IgD-negative memory B cell (primary cell): ENCODE data around the gene GPR37L1. TPM values are rescaled to one million over a fixed set of nuclear protein-coding genes. Genes with fewer than 3 reads are reported as not detected.
A peak's percentile ranks its signal among the peaks of the same experiment; 100 is the strongest.
"Not testable (repeated sequence)": the region's sequence is repeated elsewhere in the genome, so short reads cannot be mapped to it uniquely, and the experiment has no call there.

Experiments
- H3K27ac Mint-ChIP-seq, 3 donors: one replicate each; pipeline ENCODE4 v1.8.0; 2020 to 2022; ENCODE audit warnings: mild to moderate bottlenecking in 3 of 3, mixed read lengths in 3 of 3, moderate library complexity in 1 of 3
- H3K27me3 Mint-ChIP-seq: one replicate; pipeline ENCODE4 v1.8.0; 2021; ENCODE audit warnings: mixed read lengths
- H3K36me3 Mint-ChIP-seq: one replicate; pipeline ENCODE4 v1.8.0; 2020; ENCODE audit warnings: mild to moderate bottlenecking, mixed read lengths
- H3K4me1 Mint-ChIP-seq, 3 donors: one replicate each; pipeline ENCODE4 v1.8.0; 2020 to 2022; ENCODE audit warnings: mixed read lengths in 3 of 3, mild to moderate bottlenecking in 1 of 3
- H3K4me3 Mint-ChIP-seq, 4 donors: one replicate each; pipeline ENCODE4 v1.8.0; 2020 to 2022; ENCODE audit warnings: mild to moderate bottlenecking in 4 of 4, mixed read lengths in 4 of 4, moderate library complexity in 3 of 4
- H3K9me3 Mint-ChIP-seq, 3 donors: one replicate each; pipeline ENCODE4 v1.8.0; 2020 to 2021; ENCODE audit warnings: mixed read lengths in 3 of 3, mild to moderate bottlenecking in 1 of 3
- polyA plus RNA-seq: library from polyadenylated mRNA; unstranded; fragments of 300-500 nt; fragmentation: Illumina TruSeq; gene quantifications from one replicate; pipeline ENCODE4 v1.2.3, GENCODE V29; 2021

GPR37L1 gene
- polyA plus RNA-seq, 1 donor from 2014 or later: 0.11 TPM

DNA sequence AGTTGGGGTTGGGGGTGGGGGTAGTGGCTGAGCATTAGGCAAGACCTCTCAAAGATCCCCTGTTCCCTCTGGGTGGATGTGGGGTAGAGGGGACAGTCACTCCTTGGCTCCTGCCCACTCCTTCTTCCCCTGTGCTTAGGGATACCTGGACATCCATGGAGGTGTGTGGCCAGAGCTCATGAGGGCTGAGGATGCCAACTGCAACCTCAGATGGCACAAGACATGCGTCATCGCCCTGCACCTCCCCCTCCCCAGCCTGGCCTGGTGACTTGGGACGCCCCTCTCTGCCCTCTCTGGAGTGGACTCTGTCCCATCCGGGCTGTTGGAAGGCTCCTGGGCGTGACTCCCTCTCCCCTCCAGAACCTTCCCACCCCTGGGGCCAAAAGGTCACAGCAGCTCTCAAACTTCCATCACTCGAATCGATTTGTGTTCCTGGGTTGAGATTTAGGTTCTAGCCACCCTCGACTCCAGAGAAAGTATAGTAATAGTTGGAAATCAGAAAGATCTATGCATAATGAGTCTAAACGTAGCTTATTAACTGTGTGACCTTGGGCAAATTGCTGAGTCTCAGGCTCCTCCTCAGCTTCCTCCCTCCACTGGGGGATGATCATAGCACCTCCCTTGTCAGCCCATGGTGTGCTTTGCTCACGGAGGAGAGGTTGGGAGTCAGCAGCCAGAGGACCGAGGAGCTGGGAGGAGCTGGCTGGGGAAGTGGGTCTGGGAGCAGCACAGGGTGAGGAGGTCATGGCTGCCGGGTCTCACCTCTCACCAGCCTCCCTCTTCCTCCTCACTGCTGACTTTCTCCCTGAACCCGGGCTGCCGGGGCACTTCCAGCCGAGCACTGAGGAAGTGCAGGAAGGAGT lies 39.9 kb downstream of the GPR37L1 start:
- Mint-ChIP-seq H3K4me3 (peak overlapping the region in 3 of 4 donors; percentile 92 to 96 (median 92)), H3K4me1 (peaks cover 47 to 60% (median 48%) of the 10 kb centered on the region in 3 donors), H3K9me3 (no peaks in the 10 kb centered on the region), H3K27me3 (peaks cover 1% of the 10 kb centered on the region), H3K27ac (peak overlapping the region in 2 of 3 donors; percentile 76 to 99), H3K36me3 (no peaks in the 10 kb centered on the region)

- Mint-ChIP-seq H3K27ac (peak overlapping the region in 2 of 3 donors; percentile 95 to 99), H3K36me3 (no peaks in the 10 kb centered on the region), H3K4me3 (peak overlapping the region in 3 of 4 donors; percentile 24 to 92 (median 81)), H3K9me3 (no peaks in the 10 kb centered on the region), H3K4me1 (peaks cover 46 to 60% (median 48%) of the 10 kb centered on the region in 3 donors), H3K27me3 (peaks cover 1% of the 10 kb centered on the region)
These were observed 40.9 kb downstream of the GPR37L1 start for GRCh38 chr1:202163281-202164270.

DNA sequence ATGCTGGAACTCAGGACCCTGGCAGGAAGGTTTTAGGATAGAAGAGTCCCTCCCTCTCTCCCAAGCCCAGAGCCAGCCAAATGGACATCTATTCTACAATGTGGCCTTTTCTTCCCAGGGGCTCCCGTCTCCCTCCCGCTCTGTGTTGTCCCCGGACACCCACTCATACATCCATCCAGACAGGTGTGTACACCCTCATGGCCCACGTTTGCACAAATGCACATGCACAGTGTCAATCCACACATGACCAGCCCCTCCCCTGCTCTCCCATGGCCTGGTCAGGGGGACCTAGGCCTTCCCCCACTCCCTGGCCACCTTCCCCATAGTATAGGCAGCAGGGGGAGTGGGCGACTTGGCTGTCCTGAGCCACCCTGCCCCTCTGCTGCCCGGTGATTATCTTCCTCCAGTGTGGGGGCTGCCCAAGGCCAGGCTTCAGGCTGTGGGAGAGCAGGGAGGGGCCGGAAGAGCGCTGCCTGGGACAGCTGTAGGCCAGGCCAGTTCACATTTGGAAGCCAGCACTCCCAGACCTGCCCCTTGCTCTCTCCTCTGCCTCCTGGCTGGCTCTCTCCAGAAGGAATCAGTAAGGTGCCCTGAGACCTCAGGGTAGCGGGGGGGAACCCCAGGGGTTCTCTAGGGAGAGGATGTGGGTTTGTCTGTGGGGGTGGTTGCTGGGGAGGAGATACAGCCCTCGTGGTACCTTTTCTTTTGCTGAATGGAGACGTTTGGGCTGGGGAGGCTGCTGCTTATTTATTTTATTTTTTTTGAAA lies 41.7 kb downstream of the GPR37L1 start:
- no peaks in the 10 kb centered on the region for H3K9me3 Mint-ChIP-seq
- peaks cover 37 to 51% (median 42%) of the 10 kb centered on the region in 3 donors for H3K4me1 Mint-ChIP-seq
- H3K4me3 Mint-ChIP-seq: peak overlapping the region; percentile 24 to 85 (median 58)
- H3K27ac Mint-ChIP-seq: peak overlapping the region; percentile 23 to 95 (median 66)
- peaks cover 1% of the 10 kb centered on the region for H3K27me3 Mint-ChIP-seq
- no peaks in the 10 kb centered on the region for H3K36me3 Mint-ChIP-seq

GRCh38 chr1:202165267-202165941 lies 42.7 kb downstream of the GPR37L1 start:
- peaks cover 32 to 41% (median 38%) of the 10 kb centered on the region in 3 donors for H3K4me1 Mint-ChIP-seq
- H3K4me3 Mint-ChIP-seq: peak overlapping the region in 3 of 4 donors; percentile 24 to 85 (median 84)
- H3K9me3 Mint-ChIP-seq: no peaks in the 10 kb centered on the region
- peak overlapping the region in 1 of 3 donors; percentile 23 for H3K27ac Mint-ChIP-seq
- H3K36me3 Mint-ChIP-seq: no peaks in the 10 kb centered on the region
- H3K27me3 Mint-ChIP-seq: peaks cover 1% of the 10 kb centered on the region

DNA sequence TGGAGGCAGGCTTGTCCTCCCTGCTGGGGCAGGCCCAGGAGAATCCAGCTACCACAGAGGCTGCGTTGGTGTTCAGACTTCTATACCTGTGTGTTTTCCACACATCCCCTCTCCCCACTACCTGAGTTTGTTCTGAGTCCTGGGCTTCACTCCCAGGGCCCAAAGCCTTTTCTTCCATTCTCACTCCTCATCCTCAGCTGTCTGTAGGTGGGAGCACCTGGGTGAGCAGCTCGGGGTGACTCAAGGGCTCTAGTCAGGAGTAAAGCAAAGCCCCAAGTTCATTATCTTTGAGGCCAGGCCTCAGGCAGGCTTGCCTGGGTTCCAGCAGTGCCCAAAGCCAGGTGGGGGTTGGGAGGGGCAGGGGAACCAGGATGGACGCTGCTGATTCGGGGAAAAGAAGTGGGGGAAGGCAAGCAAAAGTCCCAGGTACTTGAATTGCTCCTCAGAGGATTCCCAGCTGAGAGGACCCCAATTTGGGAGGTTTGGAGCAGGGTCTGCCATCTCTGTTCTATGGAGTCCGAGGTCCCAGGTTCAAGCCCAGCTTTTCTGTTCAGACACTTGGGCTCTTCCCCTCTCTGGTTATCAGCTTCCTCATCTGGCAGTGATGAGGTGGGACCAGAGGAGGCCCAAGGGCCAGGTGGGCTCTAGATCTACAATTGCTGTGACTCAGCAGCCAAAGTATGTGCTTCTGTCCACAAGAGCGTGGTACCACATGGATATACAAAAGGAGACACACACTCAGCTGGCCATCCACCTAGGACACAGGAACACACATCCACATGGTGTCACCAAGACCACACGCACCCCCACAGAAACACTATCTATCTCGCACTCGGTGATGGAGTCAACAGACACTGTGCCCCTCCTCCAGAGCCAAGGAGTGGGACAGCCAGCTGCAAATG lies 43.5 kb downstream of the GPR37L1 start:
- Mint-ChIP-seq H3K27ac (peak overlapping the region in 1 of 3 donors; percentile 39), H3K27me3 (peaks cover 1% of the 10 kb centered on the region), H3K4me3 (peak overlapping the region in 1 of 4 donors; percentile 18)

DNA sequence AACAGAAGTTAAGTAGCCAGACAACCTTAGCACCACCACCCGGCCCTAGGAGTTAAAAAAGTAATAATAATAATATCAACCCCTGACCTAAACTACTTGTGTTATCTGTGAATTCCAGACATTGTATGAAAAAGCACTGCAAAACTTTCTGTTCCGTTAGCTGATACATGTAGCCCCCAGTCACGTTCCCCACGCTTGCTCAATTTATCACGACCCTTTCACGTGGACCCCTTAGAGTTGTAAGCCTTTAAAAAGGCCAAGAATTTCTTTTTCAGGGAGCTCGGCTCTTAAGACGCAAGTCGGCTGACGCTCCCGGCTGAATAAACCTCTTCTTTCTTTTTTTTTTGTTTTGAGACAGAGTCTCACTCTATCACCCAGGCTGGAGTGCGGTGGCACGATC lies 44.3 kb downstream of the GPR37L1 start:
- peak overlapping the region in 1 of 4 donors; percentile 78 for H3K4me3 Mint-ChIP-seq
- H3K9me3 Mint-ChIP-seq, H3K36me3 Mint-ChIP-seq, H3K27ac Mint-ChIP-seq, H3K27me3 Mint-ChIP-seq: not testable (repeated sequence)
- peaks cover 20 to 28% (median 27%) of the 10 kb centered on the region in 3 donors for H3K4me1 Mint-ChIP-seq

More for the DNA sequence above, 43.5 kb downstream of the GPR37L1 start:
- Mint-ChIP-seq H3K36me3 (no peaks in the 10 kb centered on the region), H3K9me3 (no peaks in the 10 kb centered on the region), H3K4me1 (peaks cover 25 to 33% (median 31%) of the 10 kb centered on the region in 3 donors)

DNA sequence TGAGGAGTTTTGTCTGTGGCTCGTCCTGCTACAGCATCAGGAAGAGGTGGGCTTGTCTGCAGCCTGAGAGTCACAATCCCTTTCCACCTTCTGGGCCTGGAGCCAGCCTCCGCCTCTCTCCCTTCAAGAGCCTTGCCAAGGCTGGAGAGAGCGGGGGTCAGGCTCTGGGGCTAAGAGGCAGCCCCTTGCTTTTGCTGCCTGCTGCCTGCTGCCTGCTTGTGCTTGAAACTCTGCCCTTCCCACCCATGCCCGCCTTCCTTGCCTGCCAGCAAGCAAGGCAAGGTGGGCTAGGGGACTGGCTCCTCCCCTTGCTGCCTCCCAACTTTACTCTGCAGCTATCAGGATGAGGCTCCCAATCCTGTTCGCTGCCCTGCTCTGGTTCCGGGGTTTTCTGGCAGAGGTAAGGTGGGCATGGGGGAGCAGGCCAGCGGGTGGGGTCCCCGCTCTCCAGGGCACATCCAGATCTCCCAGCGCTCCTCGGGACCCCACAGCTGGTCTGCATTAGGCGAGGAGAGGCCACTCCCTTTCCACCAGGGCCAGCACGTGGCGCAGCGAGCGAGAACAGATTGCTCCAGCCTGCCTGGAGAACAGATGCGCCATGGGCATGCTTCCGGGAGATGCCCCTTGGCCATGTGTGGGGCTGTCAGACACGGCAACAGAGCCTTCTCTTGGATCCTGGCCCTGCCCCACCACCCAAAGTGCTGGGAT lies 45.1 kb downstream of the GPR37L1 start:
- Mint-ChIP-seq H3K9me3 (no peaks in the 10 kb centered on the region), H3K27ac (no peak overlapping the region), H3K4me1 (peaks cover 13 to 21% (median 19%) of the 10 kb centered on the region in 3 donors), H3K4me3 (no peak overlapping the region), H3K27me3 (peaks cover 1% of the 10 kb centered on the region), H3K36me3 (no peaks in the 10 kb centered on the region)

GRCh38 chr1:202168861-202169260 lies 46.1 kb downstream of the GPR37L1 start:
- Mint-ChIP-seq H3K4me1 (peaks cover 9 to 14% (median 13%) of the 10 kb centered on the region in 3 donors), H3K4me3 (no peak overlapping the region), H3K9me3 (no peaks in the 10 kb centered on the region), H3K27me3 (peaks cover 1% of the 10 kb centered on the region), H3K36me3 (no peaks in the 10 kb centered on the region), H3K27ac (no peak overlapping the region)

GRCh38 chr1:202170726-202171125 lies 48.0 kb downstream of the GPR37L1 start:
- H3K4me3 Mint-ChIP-seq: no peak overlapping the region
- H3K36me3 Mint-ChIP-seq: no peaks in the 10 kb centered on the region
- H3K4me1 Mint-ChIP-seq: no peaks in the 10 kb centered on the region
- H3K27ac Mint-ChIP-seq: no peak overlapping the region
- H3K9me3 Mint-ChIP-seq: no peaks in the 10 kb centered on the region
- no peaks in the 10 kb centered on the region for H3K27me3 Mint-ChIP-seq

DNA sequence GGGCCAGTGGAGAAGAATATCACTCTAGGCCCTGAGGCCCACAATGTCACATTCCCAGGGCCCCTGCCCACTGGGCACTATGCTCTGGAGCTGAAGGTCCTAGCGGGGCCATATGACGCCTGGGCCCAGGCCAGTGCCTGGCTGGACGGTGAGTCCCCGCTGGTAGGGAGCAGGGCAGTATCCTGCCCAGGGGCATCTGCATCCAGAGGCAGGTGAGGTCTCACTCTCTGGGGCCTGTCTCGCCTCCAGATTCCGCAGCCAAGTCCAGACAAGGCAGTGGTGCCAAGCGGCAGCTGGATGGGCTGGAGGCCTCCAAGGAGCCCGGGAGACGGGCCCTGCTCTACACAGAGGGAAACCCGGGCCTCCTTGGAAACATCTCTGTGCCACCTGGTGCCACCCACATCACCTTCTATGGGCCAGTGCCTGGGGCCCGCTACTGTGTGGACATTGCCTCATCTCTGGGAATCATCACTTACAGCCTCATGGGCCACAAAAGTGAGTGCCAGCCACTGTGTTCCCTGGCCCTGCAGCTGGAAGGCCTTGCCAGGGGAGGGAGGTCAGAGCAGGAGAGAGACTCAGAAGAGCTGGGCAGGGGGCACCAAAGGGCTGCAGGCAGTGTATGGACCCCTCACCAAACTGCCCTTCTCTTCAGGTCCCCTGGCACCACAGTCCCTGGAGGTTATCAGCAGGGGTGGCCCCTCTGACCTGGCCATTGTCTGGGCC lies 48.7 kb downstream of the GPR37L1 start:
- no peaks in the 10 kb centered on the region for H3K4me1 Mint-ChIP-seq
- no peaks in the 10 kb centered on the region for H3K9me3 Mint-ChIP-seq
- no peaks in the 10 kb centered on the region for H3K36me3 Mint-ChIP-seq
- H3K4me3 Mint-ChIP-seq: no peak overlapping the region
- no peak overlapping the region for H3K27ac Mint-ChIP-seq
- no peaks in the 10 kb centered on the region for H3K27me3 Mint-ChIP-seq

- Mint-ChIP-seq H3K27me3 (no peaks in the 10 kb centered on the region), H3K27ac (no peak overlapping the region), H3K36me3 (no peaks in the 10 kb centered on the region), H3K4me3 (no peak overlapping the region), H3K9me3 (no peaks in the 10 kb centered on the region), H3K4me1 (no peaks in the 10 kb centered on the region)
These were observed 49.3 kb downstream of the GPR37L1 start for GRCh38 chr1:202172015-202172355.

GRCh38 chr1:202173993-202174392 lies 51.3 kb downstream of the GPR37L1 start:
- H3K36me3 Mint-ChIP-seq: no peaks in the 10 kb centered on the region
- H3K9me3 Mint-ChIP-seq: no peaks in the 10 kb centered on the region
- H3K4me1 Mint-ChIP-seq: no peaks in the 10 kb centered on the region
- no peak overlapping the region for H3K4me3 Mint-ChIP-seq
- peaks cover 3% of the 10 kb centered on the region for H3K27me3 Mint-ChIP-seq
- H3K27ac Mint-ChIP-seq: no peak overlapping the region
